Measurements from ENCODE around the gene TAP2. TPM values are rescaled to one million over a fixed set of nuclear protein-coding genes. Genes with fewer than 3 reads are reported as not detected.

Gene TAP2
- total and polyA plus RNA-seq, 3 experiments from 2014 or later = 35.8 to 228 (median 221) TPM

Other genes with a start within 250 kb of the TAP2 start
- gene HLA-DRB1, start 248.9 kb downstream of the TAP2 start, total RNA-seq = 10 to 100 TPM; 24.7 to 26.1 TPM
- 56.0 TPM for gene HLA-DRB1, start 248.9 kb downstream of the TAP2 start, polyA plus RNA-seq
- 10 to 100 TPM; 20.3 to 22.2 TPM for gene HLA-DQA1, start 201.3 kb downstream of the TAP2 start, total RNA-seq
- gene HLA-DQA1, start 201.3 kb downstream of the TAP2 start, polyA plus RNA-seq = 3.2 TPM
- gene HLA-DQB1, start 172.1 kb downstream of the TAP2 start, total RNA-seq = 10 to 100 TPM; 16.0 to 22.7 TPM
- 4.3 TPM for gene HLA-DQB1, start 172.1 kb downstream of the TAP2 start, polyA plus RNA-seq
- 1 to 10 TPM; 1.2 TPM for gene HLA-DQA2, start 97.3 kb downstream of the TAP2 start, total RNA-seq
- 1.9 TPM for gene HLA-DQA2, start 97.3 kb downstream of the TAP2 start, polyA plus RNA-seq
- gene HLA-DQB2, start 75.2 kb downstream of the TAP2 start, total RNA-seq = under 1 TPM; 0.83 to 0.97 TPM
- 5.0 TPM for gene HLA-DQB2, start 75.2 kb downstream of the TAP2 start, polyA plus RNA-seq
- under 1 TPM; 0.77 to 0.97 TPM for gene HLA-DOB, start 21.7 kb downstream of the TAP2 start, total RNA-seq
- 0.62 TPM for gene HLA-DOB, start 21.7 kb downstream of the TAP2 start, polyA plus RNA-seq
- gene PSMB8, start 5.3 kb upstream of the TAP2 start, total RNA-seq = 100 to 1,000 TPM; 311 to 326 TPM
- 422 TPM for gene PSMB8, start 5.3 kb upstream of the TAP2 start, polyA plus RNA-seq
- 100 to 1,000 TPM; 394 to 407 TPM for gene TAP1, start 15.0 kb upstream of the TAP2 start, total RNA-seq
- 396 TPM for gene TAP1, start 15.0 kb upstream of the TAP2 start, polyA plus RNA-seq
- 100 to 1,000 TPM; 245 to 255 TPM for gene PSMB9, start 15.5 kb upstream of the TAP2 start, total RNA-seq
- gene PSMB9, start 15.5 kb upstream of the TAP2 start, polyA plus RNA-seq = 597 TPM
- gene HLA-DMB, start 102.3 kb upstream of the TAP2 start, total RNA-seq = 1 to 10 TPM; 4.3 to 5.3 TPM
- 25.6 TPM for gene HLA-DMB, start 102.3 kb upstream of the TAP2 start, polyA plus RNA-seq
- 10 to 100 TPM; 14.0 to 16.5 TPM for gene HLA-DMA, start 114.4 kb upstream of the TAP2 start, total RNA-seq
- gene HLA-DMA, start 114.4 kb upstream of the TAP2 start, polyA plus RNA-seq = 35.0 TPM
- gene BRD2, start 129.9 kb upstream of the TAP2 start, total RNA-seq = 100 to 1,000 TPM; 373 to 387 TPM
- 89.9 TPM for gene BRD2, start 129.9 kb upstream of the TAP2 start, polyA plus RNA-seq
- gene HLA-DOA, start 170.9 kb upstream of the TAP2 start, total RNA-seq = 1 to 10 TPM; 6.7 to 6.9 TPM
- gene HLA-DOA, start 170.9 kb upstream of the TAP2 start, polyA plus RNA-seq = 12.0 TPM
- 10 to 100 TPM; 69.8 to 71.7 TPM for gene HLA-DPA1, start 234.9 kb upstream of the TAP2 start, total RNA-seq
- 156 TPM for gene HLA-DPA1, start 234.9 kb upstream of the TAP2 start, polyA plus RNA-seq
- gene HLA-DPB1, start 237.3 kb upstream of the TAP2 start, total RNA-seq = 10 to 100 TPM; 20.8 to 25.1 TPM
- 178 TPM for gene HLA-DPB1, start 237.3 kb upstream of the TAP2 start, polyA plus RNA-seq

Measured in CD8-positive, alpha-beta memory T cell (primary cell).